Liver (tissue), 9 donors: ENCODE measurements around the gene RPS3. TPM values are rescaled to one million over a fixed set of nuclear protein-coding genes. Genes with fewer than 3 reads are reported as not detected.
A peak's percentile ranks its signal among the peaks of the same experiment; 100 is the strongest.

ENCODE experiments used
- DNase-seq: peaks from one replicate; pipeline ENCODE4 v3.0.0-alpha.2; 2017; ENCODE audit warnings: low spot score
- H3K27ac ChIP-seq, 2 donors: one replicate each; pipeline ENCODE4 v1.7.0; 2013; ENCODE audit warnings: inconsistent platforms in 2 of 2, low read length in 2 of 2, control low read depth in 1 of 2, low read depth in 1 of 2, mild to moderate bottlenecking in 1 of 2
- H3K27me3 ChIP-seq, 4 donors: one replicate each; pipeline versions ENCODE4 v1.6.1 to v1.7.0; 2013; ENCODE audit warnings: low read length in 3 of 4, inconsistent platforms in 1 of 4, mild to moderate bottlenecking in 1 of 4, moderate library complexity in 1 of 4; ENCODE audit not compliant: control insufficient read depth in 4 of 4, insufficient read depth in 4 of 4
- H3K36me3 ChIP-seq, 4 donors: one replicate each; pipeline versions ENCODE4 v1.6.1 to v1.7.0; 2013; ENCODE audit warnings: low read length in 3 of 4, mild to moderate bottlenecking in 3 of 4, low read depth in 1 of 4, moderate library complexity in 1 of 4; ENCODE audit not compliant: control insufficient read depth in 4 of 4, insufficient read depth in 3 of 4
- H3K4me1 ChIP-seq, 4 donors: one replicate each; pipeline versions ENCODE4 v1.6.1 to v1.7.0; 2013; ENCODE audit warnings: low read length in 3 of 4, mild to moderate bottlenecking in 3 of 4, moderate library complexity in 1 of 4; ENCODE audit not compliant: control insufficient read depth in 4 of 4, insufficient read depth in 4 of 4
- H3K4me3 ChIP-seq, 3 donors: one replicate each; pipeline versions ENCODE4 v1.6.1 to v1.7.0; 2013; ENCODE audit warnings: low read length in 3 of 3, control low read depth in 1 of 3, low read depth in 1 of 3, mild to moderate bottlenecking in 1 of 3
- H3K9ac ChIP-seq, 2 donors: one replicate each; pipeline ENCODE4 v1.7.0; 2013; ENCODE audit warnings: low read length in 2 of 2, mild to moderate bottlenecking in 2 of 2, moderate library complexity in 2 of 2, control low read depth in 1 of 2, low read depth in 1 of 2
- H3K9me3 ChIP-seq, 4 donors: one replicate each; pipeline versions ENCODE4 v1.6.1 to v1.7.0; 2013; ENCODE audit warnings: low read length in 3 of 4; ENCODE audit not compliant: control insufficient read depth in 4 of 4
- CTCF ChIP-seq: fragments of 150-350 bp; IDR thresholded peaks from 2 replicates; pipeline ENCODE4 v1.5.1; 2017; ENCODE audit warnings: improper control_type of control experiment, low read depth, low read length; ENCODE audit not compliant: missing input control
- EGR1 ChIP-seq, 2 donors: IDR thresholded peaks; 2 replicates each; pipeline ENCODE4 v1.6.1; 2016 to 2018; ENCODE audit warnings: antibody characterized with exemption in 2 of 2, low read depth in 2 of 2
- FOXA1 ChIP-seq: IDR thresholded peaks from 2 replicates; pipeline ENCODE4 v1.6.1; 2016; ENCODE audit warnings: antibody characterized with exemption
- FOXA2 ChIP-seq: IDR thresholded peaks from 2 replicates; pipeline ENCODE4 v1.6.1; 2016; ENCODE audit warnings: antibody characterized with exemption
- GABPA ChIP-seq, 2 donors: IDR thresholded peaks in 1 of 2; conservative IDR thresholded peaks in 1 of 2; 2 replicates each; pipeline ENCODE4 v1.6.1; 2016; ENCODE audit warnings: antibody characterized with exemption in 2 of 2, mild to moderate bottlenecking in 1 of 2, moderate library complexity in 1 of 2
- HNF4A ChIP-seq, 2 donors: conservative IDR thresholded peaks; 2 replicates each; pipeline ENCODE4 v1.6.1; 2016; ENCODE audit warnings: antibody characterized with exemption in 2 of 2, mild to moderate bottlenecking in 2 of 2
- HNF4G ChIP-seq: IDR thresholded peaks from 2 replicates; pipeline ENCODE4 v1.6.1; 2016; ENCODE audit warnings: antibody characterized with exemption
- JUND ChIP-seq, 2 donors: IDR thresholded peaks; 2 replicates each; pipeline ENCODE4 v1.6.1; 2016; ENCODE audit warnings: antibody characterized with exemption in 2 of 2
- MAX ChIP-seq: IDR thresholded peaks from 2 replicates; pipeline ENCODE4 v1.6.1; 2016; ENCODE audit warnings: antibody characterized with exemption
- NR2F2 ChIP-seq: IDR thresholded peaks from 2 replicates; pipeline ENCODE4 v1.6.1; 2016; ENCODE audit warnings: antibody characterized with exemption
- RAD21 ChIP-seq, 2 donors: IDR thresholded peaks; 2 replicates each; pipeline ENCODE4 v1.6.1; 2016; ENCODE audit warnings: antibody characterized with exemption in 2 of 2, mild to moderate bottlenecking in 2 of 2
- RXRA ChIP-seq, 2 donors: IDR thresholded peaks; 2 replicates each; pipeline ENCODE4 v1.6.1; 2017 to 2018; ENCODE audit warnings: antibody characterized with exemption in 2 of 2, mild to moderate bottlenecking in 1 of 2
- SP1 ChIP-seq: IDR thresholded peaks from 2 replicates; pipeline ENCODE4 v1.6.1; 2018; ENCODE audit warnings: antibody characterized with exemption, mild to moderate bottlenecking
- TAF1 ChIP-seq: conservative IDR thresholded peaks from 2 replicates; pipeline ENCODE4 v1.6.1; 2016; ENCODE audit warnings: antibody characterized with exemption, mild to moderate bottlenecking
- YY1 ChIP-seq: IDR thresholded peaks from 2 replicates; pipeline ENCODE4 v1.6.1; 2016; ENCODE audit warnings: antibody characterized with exemption, mild to moderate bottlenecking
- WGBS: extraction: QIAGEN DNeasy Blood & Tissue Kit; methylation state at CpG from one replicate; pipeline ENCODE4 v1.1.7; 2013; 5-methylcytosine and 5-hydroxymethylcytosine counted together
- polyA plus RNA-seq, 2 donors: library from polyadenylated mRNA; stranded (reverse) in 1 of 2; unstranded in 1 of 2; fragments of 200-250 nt in 1 of 2; fragments of >200 nt in 1 of 2; fragmentation: Nextera tagmentation in 1 of 2; extraction: Ambion mirVana in 1 of 2; gene quantifications; one replicate each; pipeline versions ENCODE4 v1.2.1 to v1.2.3, GENCODE V29; 2013 to 2015
- total RNA-seq, 2 donors: library from RNA; depleted of rRNA; stranded (reverse); fragments of >200 nt; gene quantifications; one replicate each; pipeline ENCODE4 v1.2.3, GENCODE V29; 2014
- TF ChIP-seq, protein P1 (sequence below): IDR thresholded peaks from 2 replicates; pipeline ENCODE4 v1.6.1; 2016; ENCODE audit warnings: antibody characterized with exemption
- TF ChIP-seq, protein P2 (sequence below): IDR thresholded peaks from 2 replicates; pipeline ENCODE4 v1.6.1; 2016; ENCODE audit warnings: antibody characterized with exemption, mild to moderate bottlenecking
- TF ChIP-seq, protein P3 (sequence below): IDR thresholded peaks from 2 replicates; pipeline ENCODE4 v1.6.1; 2016; ENCODE audit warnings: antibody characterized with exemption
- donor health status: healthy.
- donor health status: healthy.
- donor health status: healthy.
- donor health status: healthy.
- donor health status: healthy.

The RPS3 gene
- total and polyA plus RNA-seq, 4 donors = 289 to 1,115 (median 492) TPM

DNA sequence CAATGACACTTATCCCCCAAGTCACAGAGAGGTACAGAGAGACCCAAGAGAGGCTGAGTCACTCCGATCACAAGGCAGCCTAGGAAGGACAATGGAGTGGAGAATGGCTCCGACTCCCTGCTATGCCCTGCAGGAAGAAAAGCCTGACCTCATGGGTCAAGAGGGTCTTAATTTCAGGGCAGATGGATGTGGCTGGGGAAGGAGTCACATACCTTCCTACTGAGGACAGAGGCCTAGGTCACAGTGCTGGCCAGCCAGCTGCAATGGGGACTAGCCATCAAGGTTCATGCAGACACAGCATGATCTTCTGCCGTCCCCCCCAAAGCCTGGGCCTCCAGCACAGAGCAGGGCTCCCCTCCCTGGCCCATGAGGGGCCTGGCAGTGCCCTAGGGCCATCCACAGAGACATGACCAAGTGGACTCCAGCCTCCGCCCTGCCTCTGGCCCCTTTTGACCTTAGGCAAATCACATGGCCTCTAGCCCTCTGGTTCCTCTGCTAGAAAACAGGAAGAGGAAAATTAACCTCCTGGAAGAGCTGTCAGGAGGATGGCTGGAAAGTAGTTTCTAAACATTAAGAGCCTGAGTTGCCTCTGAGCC, 49.7 kb upstream of the RPS3 start:
- Histone ChIP-seq H3K4me3 (peak overlapping the region in 1 of 3 donors; percentile 64), H3K27ac (peak overlapping the region; percentile 80 to 92), H3K9ac (no peak overlapping the region), H3K9me3 (no peaks in the 10 kb centered on the region), H3K4me1 (peaks cover 3 to 75% (median 44%) of the 10 kb centered on the region in 4 donors), H3K27me3 (no peaks in the 10 kb centered on the region), H3K36me3 (no peaks in the 10 kb centered on the region)
- DNase-seq = no peak
- TF ChIP-seq FOXA1 = no peak
- no peak for TF ChIP-seq TAF1
- peak; percentile 23 for TF ChIP-seq MAX
- TF ChIP-seq CTCF = no peak
- no peak for TF ChIP-seq EGR1 (IDR thresholded peaks at IDR 0.05; ENCODE audit: low read depth in 2 of 2)
- no peak for TF ChIP-seq JUND (IDR thresholded peaks at IDR 0.05)
- no peak for TF ChIP-seq GABPA (IDR thresholded peaks at IDR 0.05 in 1 of 2, conservative IDR thresholded peaks at IDR 0.05 in 1 of 2)
- TF ChIP-seq HNF4A (conservative IDR thresholded peaks at IDR 0.05) = peak; percentile 56 to 62
- no peak for TF ChIP-seq HNF4G
- TF ChIP-seq SP1 = peak; percentile 19
- TF ChIP-seq, protein P1, sequence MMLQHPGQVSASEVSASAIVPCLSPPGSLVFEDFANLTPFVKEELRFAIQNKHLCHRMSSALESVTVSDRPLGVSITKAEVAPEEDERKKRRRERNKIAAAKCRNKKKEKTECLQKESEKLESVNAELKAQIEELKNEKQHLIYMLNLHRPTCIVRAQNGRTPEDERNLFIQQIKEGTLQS = no peak
- TF ChIP-seq FOXA2 = no peak
- TF ChIP-seq RXRA (IDR thresholded peaks at IDR 0.05) = peak; percentile 70 to 75
- TF ChIP-seq RAD21 (IDR thresholded peaks at IDR 0.05) = no peak
- TF ChIP-seq, protein P2, sequence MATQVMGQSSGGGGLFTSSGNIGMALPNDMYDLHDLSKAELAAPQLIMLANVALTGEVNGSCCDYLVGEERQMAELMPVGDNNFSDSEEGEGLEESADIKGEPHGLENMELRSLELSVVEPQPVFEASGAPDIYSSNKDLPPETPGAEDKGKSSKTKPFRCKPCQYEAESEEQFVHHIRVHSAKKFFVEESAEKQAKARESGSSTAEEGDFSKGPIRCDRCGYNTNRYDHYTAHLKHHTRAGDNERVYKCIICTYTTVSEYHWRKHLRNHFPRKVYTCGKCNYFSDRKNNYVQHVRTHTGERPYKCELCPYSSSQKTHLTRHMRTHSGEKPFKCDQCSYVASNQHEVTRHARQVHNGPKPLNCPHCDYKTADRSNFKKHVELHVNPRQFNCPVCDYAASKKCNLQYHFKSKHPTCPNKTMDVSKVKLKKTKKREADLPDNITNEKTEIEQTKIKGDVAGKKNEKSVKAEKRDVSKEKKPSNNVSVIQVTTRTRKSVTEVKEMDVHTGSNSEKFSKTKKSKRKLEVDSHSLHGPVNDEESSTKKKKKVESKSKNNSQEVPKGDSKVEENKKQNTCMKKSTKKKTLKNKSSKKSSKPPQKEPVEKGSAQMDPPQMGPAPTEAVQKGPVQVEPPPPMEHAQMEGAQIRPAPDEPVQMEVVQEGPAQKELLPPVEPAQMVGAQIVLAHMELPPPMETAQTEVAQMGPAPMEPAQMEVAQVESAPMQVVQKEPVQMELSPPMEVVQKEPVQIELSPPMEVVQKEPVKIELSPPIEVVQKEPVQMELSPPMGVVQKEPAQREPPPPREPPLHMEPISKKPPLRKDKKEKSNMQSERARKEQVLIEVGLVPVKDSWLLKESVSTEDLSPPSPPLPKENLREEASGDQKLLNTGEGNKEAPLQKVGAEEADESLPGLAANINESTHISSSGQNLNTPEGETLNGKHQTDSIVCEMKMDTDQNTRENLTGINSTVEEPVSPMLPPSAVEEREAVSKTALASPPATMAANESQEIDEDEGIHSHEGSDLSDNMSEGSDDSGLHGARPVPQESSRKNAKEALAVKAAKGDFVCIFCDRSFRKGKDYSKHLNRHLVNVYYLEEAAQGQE = no peak
- TF ChIP-seq, protein P3, sequence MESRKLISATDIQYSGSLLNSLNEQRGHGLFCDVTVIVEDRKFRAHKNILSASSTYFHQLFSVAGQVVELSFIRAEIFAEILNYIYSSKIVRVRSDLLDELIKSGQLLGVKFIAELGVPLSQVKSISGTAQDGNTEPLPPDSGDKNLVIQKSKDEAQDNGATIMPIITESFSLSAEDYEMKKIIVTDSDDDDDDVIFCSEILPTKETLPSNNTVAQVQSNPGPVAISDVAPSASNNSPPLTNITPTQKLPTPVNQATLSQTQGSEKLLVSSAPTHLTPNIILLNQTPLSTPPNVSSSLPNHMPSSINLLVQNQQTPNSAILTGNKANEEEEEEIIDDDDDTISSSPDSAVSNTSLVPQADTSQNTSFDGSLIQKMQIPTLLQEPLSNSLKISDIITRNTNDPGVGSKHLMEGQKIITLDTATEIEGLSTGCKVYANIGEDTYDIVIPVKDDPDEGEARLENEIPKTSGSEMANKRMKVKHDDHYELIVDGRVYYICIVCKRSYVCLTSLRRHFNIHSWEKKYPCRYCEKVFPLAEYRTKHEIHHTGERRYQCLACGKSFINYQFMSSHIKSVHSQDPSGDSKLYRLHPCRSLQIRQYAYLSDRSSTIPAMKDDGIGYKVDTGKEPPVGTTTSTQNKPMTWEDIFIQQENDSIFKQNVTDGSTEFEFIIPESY = no peak
- TF ChIP-seq YY1 = no peak
- peak; percentile 96 for TF ChIP-seq NR2F2
- WGBS = 59% methylated on average over 4 of the region's 4 CpGs
